Measurements from ENCODE around the gene LYZL2. TPM values are rescaled to one million over a fixed set of nuclear protein-coding genes. Genes with fewer than 3 reads are reported as not detected.

LYZL2 gene
- total RNA-seq, 4 donors from 2014 or later: not detected

- no peak for DNase-seq (ENCODE audit: low spot score in 2 of 2)
- Histone ChIP-seq H3K9me3 (peaks cover 0 to 3% (median under 1%) of the 10 kb centered on the region in 4 donors), H3K4me3 (no peak overlapping the region), H3K4me1 (no peaks in the 10 kb centered on the region), H3K27ac (no peak overlapping the region), H3K36me3 (no peaks in the 10 kb centered on the region), H3K27me3 (no peaks in the 10 kb centered on the region)
- 46 to 78% methylated on average over 2 of the region's 2 CpGs for WGBS, 2 donors
- TF ChIP-seq POLR2A (IDR thresholded peaks at IDR 0.05) (no peak), EP300 (IDR thresholded peaks at IDR 0.05) (no peak), CTCF (IDR thresholded peaks at IDR 0.05) (no peak)
These were observed 64.1 kb downstream of the LYZL2 start for GRCh38 chr10:30565449-30565848.

- TF ChIP-seq POLR2A (IDR thresholded peaks at IDR 0.05): no peak
- TF ChIP-seq EP300 (IDR thresholded peaks at IDR 0.05): no peak
- TF ChIP-seq CTCF (IDR thresholded peaks at IDR 0.05): no peak
- DNase-seq (ENCODE audit: low spot score in 2 of 2): no peak
- Histone ChIP-seq H3K4me1 (no peaks in the 10 kb centered on the region), H3K27ac (no peak overlapping the region), H3K27me3 (no peaks in the 10 kb centered on the region), H3K36me3 (no peaks in the 10 kb centered on the region), H3K4me3 (no peak overlapping the region), H3K9me3 (peaks cover 0 to 4% (median 0%) of the 10 kb centered on the region in 4 donors)
- WGBS, 2 donors: 86 to 88% methylated on average over 5 of the region's 5 CpGs
These were observed 66.8 kb downstream of the LYZL2 start for GRCh38 chr10:30562787-30563186.

Other genes with a start within 250 kb of the LYZL2 start
- gene MAP3K8, start 195.6 kb downstream of the LYZL2 start, total RNA-seq: 10 to 100 TPM; 44.7 to 74.1 (median 56.2) TPM

Measured in tibial nerve (tissue), 4 donors.